Measurements from ENCODE around the gene CHST6. TPM values are rescaled to one million over a fixed set of nuclear protein-coding genes. Genes with fewer than 3 reads are reported as not detected.

The CHST6 gene
- total RNA-seq, 3 donors from 2014 or later = 1.8 to 2.9 (median 2.9) TPM

DNA sequence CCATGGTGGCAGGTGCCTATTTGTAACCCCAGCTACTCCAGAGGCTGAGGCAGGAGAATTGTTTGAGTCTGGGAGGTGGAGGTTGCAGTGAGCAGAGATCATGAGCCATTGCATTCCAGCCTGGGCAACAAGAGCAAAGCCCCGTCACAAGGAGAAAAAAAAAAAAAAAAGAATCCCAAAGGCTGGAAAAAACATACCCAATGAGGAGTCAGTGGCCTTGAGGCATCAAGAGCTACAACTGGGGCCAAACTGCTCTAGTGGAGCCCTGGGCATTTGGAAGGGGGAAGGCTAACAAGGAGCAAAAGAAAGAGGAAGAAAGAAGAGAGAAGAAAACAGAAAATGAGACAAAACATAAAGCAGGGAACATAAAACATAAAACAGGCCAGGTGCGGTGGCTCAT, 6.9 kb downstream of the CHST6 start:
- TF ChIP-seq, protein P1, sequence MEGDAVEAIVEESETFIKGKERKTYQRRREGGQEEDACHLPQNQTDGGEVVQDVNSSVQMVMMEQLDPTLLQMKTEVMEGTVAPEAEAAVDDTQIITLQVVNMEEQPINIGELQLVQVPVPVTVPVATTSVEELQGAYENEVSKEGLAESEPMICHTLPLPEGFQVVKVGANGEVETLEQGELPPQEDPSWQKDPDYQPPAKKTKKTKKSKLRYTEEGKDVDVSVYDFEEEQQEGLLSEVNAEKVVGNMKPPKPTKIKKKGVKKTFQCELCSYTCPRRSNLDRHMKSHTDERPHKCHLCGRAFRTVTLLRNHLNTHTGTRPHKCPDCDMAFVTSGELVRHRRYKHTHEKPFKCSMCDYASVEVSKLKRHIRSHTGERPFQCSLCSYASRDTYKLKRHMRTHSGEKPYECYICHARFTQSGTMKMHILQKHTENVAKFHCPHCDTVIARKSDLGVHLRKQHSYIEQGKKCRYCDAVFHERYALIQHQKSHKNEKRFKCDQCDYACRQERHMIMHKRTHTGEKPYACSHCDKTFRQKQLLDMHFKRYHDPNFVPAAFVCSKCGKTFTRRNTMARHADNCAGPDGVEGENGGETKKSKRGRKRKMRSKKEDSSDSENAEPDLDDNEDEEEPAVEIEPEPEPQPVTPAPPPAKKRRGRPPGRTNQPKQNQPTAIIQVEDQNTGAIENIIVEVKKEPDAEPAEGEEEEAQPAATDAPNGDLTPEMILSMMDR (IDR thresholded peaks at IDR 0.05) = no peak
- ATAC-seq = no peak
- Histone ChIP-seq H3K9me3 (no peaks in the 10 kb centered on the region), H3K36me3 (ENCODE audit: low read depth) (no peaks in the 10 kb centered on the region), H3K4me1 (ENCODE audit: low read depth) (peaks cover 17% of the 10 kb centered on the region), H3K4me3 (no peak overlapping the region)
- intact Hi-C loops (cut with DNase I, micrococcal nuclease) = no loop called here
- no peak for DNase-seq

DNA sequence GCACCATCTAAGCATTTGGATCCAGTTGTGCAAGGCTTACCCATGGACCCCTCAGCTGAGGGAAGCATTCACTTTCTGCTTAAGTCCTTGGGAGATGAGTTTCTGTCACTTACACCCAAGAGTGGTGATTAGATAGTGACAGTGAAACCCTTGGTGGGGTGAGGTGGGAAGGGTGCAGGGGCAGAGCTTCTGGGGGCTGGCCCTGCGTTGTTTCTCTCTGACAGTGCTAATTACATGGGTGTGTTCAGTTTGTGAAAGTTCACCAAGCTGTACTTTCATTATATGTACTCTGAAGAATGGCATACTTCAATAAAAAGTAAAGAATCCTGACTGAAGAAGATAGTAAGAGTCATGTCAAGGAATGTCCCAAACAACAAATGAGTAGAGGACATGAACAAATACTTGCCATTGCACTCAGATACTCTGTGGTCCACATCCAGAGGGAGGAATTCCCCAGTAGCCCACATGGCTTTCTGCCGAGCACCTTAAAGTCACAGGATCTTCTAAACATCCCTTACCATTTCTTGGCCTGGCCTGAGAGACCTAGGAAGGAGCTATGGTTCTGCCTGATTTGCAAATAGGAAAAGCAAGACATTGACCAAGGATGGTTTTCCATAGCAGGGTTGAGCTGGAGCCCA, 8.4 kb downstream of the CHST6 start:
- peaks cover 17% of the 10 kb centered on the region for H3K4me1 ChIP-seq (ENCODE audit: low read depth)
- H3K36me3 ChIP-seq (ENCODE audit: low read depth) = no peaks in the 10 kb centered on the region
- intact Hi-C loops (cut with DNase I, micrococcal nuclease) = no loop called here
- H3K4me3 ChIP-seq = no peak overlapping the region
- TF ChIP-seq, protein P1 (IDR thresholded peaks at IDR 0.05) = no peak
- ATAC-seq (peak; percentile 81), DNase-seq (peak in 2 of 3 donors; percentile 42 to 50)
- no peaks in the 10 kb centered on the region for H3K9me3 ChIP-seq

DNA sequence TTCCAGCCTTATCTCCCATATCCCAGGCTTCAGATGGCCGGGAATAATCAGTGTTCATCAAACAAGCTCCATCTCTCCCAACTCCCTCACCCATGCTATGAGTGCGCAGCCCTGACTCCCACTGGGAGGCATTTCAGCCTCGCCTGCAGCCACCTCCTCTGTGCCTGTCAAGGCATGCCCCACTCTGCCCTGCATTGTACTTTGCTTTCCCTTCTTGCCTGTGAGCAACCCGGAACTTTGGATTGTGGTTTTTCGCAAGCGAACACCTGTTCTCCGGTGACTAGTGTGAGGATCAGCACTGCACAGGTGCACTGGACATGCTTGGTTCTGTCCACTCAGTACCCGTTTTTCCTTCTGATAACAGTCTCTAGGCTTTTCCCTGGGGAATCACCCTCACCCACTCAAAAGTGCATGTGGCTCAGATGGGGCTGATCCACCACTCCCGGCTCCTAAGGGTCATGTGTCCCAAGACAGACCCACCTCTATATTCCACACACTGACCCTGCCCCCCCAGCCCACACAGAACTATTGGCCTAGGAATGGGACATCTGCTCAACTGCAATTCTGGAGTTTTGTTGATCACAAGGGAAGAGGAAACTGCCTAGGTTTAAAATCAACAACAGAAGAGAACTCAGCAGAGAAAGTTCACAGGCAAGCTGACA, 9.1 kb downstream of the CHST6 start:
- H3K36me3 ChIP-seq (ENCODE audit: low read depth) = no peaks in the 10 kb centered on the region
- H3K4me3 ChIP-seq = no peak overlapping the region
- H3K9me3 ChIP-seq = no peaks in the 10 kb centered on the region
- ATAC-seq (peak; percentile 90), DNase-seq (peak in 2 of 3 donors; percentile 64 to 68)
- intact Hi-C loops (cut with DNase I, micrococcal nuclease) = no loop called here
- H3K4me1 ChIP-seq (ENCODE audit: low read depth) = peaks cover 17% of the 10 kb centered on the region
- TF ChIP-seq, protein P1 (IDR thresholded peaks at IDR 0.05) = no peak

DNA sequence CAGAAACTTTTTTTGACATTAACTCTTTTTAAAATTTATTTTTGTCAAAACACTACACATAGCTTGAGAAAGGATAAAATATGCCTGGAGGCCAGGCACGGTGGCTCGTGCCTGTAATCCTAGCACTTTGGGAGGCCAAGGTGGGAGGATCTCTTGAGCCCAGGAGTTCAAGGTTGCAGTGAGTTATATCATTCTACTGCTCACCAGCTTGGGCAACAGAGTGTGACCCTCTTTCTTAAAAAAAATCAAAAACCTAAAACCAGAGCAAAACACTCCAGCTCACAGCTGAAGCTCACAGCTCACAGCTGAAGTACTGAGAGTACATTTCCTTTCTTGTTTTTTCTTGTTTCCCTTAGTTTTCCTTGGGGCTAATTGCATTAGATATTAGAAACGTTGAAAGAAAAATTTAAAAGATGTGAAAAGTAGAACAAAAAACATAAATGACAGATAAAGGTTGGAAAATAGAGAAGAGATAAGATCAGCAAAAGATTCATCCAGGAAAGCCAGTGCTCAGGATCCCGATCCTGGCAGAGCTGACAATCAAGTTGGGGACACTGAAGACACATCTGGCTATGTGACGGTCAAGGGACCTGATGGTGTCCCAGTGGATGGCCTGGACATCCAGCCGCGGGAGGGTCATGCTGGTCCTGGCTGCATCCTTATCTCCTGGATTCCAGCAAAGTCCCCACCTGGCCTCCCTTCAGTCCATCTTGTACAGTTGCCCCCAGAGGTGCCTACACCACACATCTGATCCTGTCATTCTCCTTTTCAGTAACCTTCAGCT, 9.8 kb downstream of the CHST6 start:
- ATAC-seq = no peak
- no peaks in the 10 kb centered on the region for H3K9me3 ChIP-seq
- intact Hi-C loops (cut with DNase I, micrococcal nuclease) = no loop called here
- TF ChIP-seq, protein P1 (IDR thresholded peaks at IDR 0.05) = no peak
- H3K36me3 ChIP-seq (ENCODE audit: low read depth) = no peaks in the 10 kb centered on the region
- DNase-seq = no peak
- H3K4me1 ChIP-seq (ENCODE audit: low read depth) = peaks cover 17% of the 10 kb centered on the region
- no peak overlapping the region for H3K4me3 ChIP-seq

DNA sequence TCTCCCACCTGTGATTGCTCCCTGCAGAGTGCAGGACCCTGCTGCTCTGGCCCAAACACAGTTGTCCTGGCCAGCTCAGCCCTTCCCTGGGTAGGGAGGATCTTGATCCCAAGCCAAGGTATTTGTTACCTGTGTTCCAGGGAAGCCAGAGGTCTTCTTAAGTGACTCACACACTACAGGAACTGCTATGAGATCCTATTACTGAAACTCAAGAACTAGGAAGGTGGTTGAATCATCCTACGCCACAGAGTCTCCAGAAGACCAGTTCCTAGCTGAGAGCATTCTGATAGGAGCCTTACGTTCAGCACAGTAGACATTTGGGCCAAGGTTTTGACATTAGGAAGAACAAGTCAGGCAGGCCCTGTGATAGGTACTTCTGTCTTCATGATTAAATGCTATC, 12.0 kb downstream of the CHST6 start:
- Histone ChIP-seq H3K36me3 (ENCODE audit: low read depth) (no peaks in the 10 kb centered on the region), H3K4me3 (no peak overlapping the region), H3K9me3 (no peaks in the 10 kb centered on the region), H3K4me1 (ENCODE audit: low read depth) (peaks cover 17% of the 10 kb centered on the region)
- TF ChIP-seq, protein P1 (IDR thresholded peaks at IDR 0.05) = no peak
- intact Hi-C loops (cut with DNase I, micrococcal nuclease) = no loop called here
- no peak for DNase-seq
- peak; percentile 60 for ATAC-seq
